22Rv1 (cell line): ENCODE results near the gene SLC25A22.

Experiments
- H3K27ac ChIP-seq: fragments of 450-650 bp; 2 replicates; pipeline ENCODE4 v1.5.1; 2017
- ZFX ChIP-seq: fragments of 450-650 bp; IDR thresholded peaks from 2 replicates; pipeline ENCODE4 v1.6.1; 2017; ENCODE audit warnings: antibody characterized with exemption, borderline replicate concordance
- TF ChIP-seq, protein P1 (sequence below): fragments of 450-650 bp; IDR thresholded peaks from 2 replicates; pipeline ENCODE4 v1.5.1; 2017; ENCODE audit warnings: mild to moderate bottlenecking

SLC25A22 gene

DNA sequence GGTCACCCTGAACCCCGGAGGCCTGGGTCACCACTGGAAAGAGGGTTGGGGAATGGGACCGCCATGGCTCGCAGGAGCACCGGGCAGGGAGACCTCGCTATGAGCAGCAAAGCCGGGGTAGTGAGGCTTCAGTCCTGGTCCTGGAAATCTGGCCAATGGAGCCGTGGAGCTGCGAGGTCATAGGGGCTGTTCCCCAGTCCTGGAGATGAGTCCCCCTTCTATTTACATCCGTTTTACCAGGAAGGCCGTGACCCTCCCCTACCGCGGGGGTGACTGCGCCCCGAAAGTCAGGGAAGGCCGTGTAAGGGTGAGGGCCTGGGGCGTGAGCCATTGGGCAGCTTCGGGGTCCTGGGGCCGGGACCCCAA is 6.5 kb upstream of the SLC25A22 start:
- TF ChIP-seq, protein P1, sequence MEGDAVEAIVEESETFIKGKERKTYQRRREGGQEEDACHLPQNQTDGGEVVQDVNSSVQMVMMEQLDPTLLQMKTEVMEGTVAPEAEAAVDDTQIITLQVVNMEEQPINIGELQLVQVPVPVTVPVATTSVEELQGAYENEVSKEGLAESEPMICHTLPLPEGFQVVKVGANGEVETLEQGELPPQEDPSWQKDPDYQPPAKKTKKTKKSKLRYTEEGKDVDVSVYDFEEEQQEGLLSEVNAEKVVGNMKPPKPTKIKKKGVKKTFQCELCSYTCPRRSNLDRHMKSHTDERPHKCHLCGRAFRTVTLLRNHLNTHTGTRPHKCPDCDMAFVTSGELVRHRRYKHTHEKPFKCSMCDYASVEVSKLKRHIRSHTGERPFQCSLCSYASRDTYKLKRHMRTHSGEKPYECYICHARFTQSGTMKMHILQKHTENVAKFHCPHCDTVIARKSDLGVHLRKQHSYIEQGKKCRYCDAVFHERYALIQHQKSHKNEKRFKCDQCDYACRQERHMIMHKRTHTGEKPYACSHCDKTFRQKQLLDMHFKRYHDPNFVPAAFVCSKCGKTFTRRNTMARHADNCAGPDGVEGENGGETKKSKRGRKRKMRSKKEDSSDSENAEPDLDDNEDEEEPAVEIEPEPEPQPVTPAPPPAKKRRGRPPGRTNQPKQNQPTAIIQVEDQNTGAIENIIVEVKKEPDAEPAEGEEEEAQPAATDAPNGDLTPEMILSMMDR = no peak
- no peak for TF ChIP-seq ZFX
- H3K27ac ChIP-seq = peak overlapping the region; percentile 93

DNA sequence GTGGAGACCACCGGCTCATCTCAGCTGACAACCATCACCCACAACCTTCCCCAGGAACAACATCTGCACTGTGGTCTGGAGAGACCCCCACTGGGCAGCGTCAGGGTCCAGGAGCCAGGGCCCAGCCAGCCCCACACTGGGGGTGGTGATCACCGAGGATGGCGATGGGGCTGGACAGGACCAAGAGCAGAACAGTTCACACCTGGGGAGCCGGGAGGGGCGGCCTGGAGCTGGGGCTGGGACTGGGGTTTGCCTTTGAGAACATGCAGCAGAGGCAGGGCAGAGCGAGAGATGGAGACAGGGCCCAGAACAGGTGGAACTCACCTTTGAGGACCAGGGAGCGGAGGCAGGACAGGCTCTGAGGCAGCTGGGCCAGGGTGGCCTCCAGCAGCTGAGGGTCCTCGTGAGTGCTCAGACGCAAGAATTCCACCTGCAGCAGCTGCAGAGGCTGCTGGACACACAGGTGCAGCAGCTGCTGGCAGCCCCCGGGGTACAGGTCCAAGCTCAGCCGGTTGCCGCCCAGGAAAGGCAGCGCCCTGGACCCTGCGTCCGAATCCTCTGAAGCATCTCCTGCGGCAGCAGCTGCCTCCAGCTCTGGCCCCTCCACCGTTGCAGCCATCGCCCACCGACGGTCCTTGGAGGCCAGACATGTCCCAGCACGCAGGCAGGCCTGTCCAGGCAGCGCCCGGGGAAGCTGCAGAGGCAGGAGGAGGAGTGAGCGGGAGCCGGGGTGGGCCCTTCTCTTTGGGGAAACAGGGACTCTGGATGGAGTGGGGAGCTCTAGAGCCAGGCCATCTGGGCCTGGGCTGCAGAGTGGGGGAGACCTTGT is 5.9 kb upstream of the SLC25A22 start:
- TF ChIP-seq, protein P1 = no peak
- no peak for TF ChIP-seq ZFX
- peak overlapping the region; percentile 93 for H3K27ac ChIP-seq

DNA sequence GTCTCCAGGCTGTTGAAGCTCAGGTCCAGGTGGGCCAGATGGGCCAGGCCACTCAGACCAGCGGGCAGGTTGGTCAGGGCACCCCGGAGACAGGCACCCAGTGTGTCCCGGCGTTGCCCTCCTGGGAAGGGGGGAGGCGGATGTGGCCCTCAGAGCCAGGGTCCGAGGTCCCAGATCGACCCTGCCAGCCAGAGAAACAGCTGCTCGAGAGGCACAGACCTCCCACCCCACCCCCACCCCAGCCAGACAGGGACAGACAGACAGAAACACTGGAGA is 5.3 kb upstream of the SLC25A22 start:
- TF ChIP-seq, protein P1 = no peak
- TF ChIP-seq ZFX = no peak
- peak overlapping the region; percentile 93 for H3K27ac ChIP-seq

DNA sequence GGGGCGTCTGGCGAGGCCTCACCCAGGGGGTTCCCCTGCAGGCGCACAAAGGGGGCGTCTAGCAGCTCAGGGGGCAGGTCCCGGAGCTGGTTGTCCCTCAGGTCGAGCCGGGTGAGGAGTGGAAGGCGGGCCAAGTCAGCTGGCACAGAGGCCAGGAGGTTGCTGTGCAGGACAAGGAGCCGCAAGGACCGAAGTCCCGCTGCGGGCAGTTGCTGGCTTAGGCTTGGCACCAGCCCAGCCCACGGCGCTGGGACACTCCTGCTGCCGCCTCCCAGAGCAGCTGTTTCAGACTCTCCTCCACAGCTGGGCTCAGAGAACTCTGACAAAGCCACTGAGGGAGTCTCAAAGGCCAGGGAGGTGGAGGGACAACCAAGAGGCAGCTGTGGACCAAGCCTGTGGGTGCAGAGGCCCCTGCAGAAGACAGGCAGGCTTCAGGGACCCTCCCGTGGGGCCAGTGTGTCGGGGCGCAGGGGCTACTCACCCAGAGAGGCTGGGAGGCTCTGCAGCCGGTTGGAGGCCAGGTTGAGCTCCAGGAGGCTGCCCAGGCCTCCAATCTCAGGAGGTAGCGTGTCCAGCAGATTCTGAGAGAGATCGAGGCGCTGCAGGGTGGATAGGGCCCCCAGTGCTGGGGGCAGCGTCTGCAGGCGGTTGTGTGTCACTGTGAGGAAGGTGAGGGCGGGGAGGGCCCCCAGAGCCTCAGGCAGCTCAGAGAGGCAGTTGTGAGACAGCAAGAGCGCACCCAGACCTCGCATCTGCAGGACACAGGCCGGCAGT is 4.8 kb upstream of the SLC25A22 start:
- TF ChIP-seq, protein P1 = no peak
- TF ChIP-seq ZFX = no peak
- H3K27ac ChIP-seq = peak overlapping the region; percentile 93; the same call in 1 of the 2 replicates

DNA sequence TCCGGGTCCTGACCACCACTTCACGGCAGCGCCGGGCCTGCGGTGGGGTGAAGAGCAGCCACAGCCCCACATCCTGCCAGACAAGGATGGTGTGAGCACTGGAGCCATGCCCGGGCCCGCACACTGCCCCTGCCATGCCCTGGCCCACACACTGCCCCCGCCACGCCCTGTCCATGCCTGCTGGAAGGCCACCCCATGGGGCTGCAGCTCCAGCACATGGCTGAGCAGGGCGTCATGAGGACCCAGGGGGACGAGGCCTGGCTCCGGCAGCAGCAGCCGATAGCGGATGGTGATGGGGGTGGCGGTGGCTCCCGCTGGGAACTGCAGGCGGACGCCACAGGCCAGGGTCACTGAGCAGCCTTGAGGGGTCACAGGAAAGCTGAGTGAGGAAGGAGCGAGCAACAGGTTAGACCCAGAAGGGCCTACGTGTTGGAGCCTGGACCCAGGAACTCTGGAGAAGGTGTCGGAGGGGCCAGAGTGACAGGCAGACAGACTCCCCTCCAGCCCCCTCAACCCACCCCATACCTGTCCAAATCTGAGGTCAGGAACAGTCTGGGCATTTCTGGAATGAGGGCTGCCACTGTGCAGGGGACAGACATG is 4.0 kb upstream of the SLC25A22 start:
- H3K27ac ChIP-seq = no peak overlapping the region
- no peak for TF ChIP-seq ZFX
- TF ChIP-seq, protein P1 = no peak

DNA sequence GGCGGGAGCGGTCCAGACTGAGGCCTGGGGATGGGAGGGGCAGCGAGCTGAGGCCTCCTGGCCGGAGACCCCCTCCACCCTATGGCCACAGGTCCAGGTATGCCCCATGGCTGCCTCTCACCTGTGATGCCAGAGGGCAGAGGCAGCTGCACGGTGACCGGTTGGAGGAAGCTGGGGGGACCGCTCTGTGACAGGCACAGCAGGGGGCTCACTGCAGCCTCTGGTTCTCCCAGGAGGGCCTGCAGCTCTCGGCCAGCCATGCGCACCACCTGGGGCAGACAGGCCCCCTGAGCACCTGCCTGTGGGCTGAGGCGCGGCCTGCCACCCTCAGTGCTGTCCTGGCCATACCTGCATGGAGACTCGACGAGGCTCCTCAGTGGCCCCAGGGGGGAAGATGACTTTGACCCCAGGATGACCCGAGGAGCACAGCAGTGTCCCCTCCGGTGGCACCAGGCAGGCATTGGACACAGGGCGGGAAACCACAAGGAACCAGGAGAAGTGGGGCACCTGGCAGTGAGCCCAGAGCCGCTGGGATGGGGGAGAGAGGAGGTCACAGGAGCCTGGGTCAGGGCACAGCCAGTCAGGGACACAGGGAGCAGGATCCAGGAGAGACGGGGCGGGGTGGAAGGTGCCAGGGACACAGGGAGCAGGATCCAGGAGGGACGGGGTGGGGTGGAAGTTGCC is 3.2 kb upstream of the SLC25A22 start:
- TF ChIP-seq ZFX = no peak
- TF ChIP-seq, protein P1 = no peak
- H3K27ac ChIP-seq = no peak overlapping the region

DNA sequence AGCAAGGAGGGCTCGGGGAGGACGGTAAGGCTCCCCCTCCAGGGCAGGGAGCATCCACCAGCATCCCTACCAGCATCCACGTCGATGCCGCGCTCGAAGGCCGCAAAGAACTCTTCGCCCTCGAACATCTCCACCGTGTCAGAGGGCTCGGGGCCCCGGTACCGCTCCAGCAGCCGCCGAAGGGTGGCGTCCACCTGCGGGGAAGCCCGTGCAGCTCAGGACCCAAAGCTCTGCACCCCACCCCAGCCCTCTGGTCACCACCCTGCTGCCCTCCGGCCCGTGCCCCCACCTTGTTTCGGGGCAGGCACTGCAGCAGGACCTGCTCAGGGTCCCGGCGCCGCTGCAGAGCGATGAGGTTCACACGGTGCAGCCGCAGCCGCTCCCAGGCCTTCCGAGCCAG is 2.4 kb upstream of the SLC25A22 start:
- no peak for TF ChIP-seq ZFX
- TF ChIP-seq, protein P1 = no peak
- no peak overlapping the region for H3K27ac ChIP-seq
